ENCODE results near the gene SPATA9.

The SPATA9 gene, protein sequence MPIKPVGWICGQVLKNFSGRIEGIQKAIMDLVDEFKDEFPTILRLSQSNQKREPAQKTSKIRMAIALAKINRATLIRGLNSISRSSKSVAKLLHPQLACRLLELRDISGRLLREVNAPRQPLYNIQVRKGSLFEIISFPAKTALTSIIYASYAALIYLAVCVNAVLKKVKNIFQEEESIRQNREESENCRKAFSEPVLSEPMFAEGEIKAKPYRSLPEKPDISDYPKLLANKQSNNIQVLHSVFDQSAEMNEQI

DNA sequence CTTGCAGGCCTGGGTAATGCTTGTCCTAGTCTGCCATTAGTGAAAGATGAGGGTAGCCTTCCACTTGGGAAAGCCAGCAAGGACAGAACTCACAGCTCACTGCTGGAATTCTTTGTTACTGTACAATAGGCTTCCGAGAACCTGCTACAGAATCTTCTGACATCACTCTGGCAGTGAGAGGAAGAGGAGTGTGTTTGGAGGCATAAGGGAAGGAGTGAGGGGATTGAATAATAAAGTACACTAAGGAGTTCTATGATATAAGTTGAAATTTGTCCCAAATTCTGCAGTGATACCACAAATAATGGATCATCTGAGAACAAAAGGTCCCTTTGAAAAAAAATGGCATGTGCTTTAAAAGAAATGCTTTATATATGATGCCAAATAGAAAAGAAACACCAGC, at the start of gene SPATA9:
SPATA9 (minus strand) TSS at position 101 of the 400 bp plus-strand sequence. CDS start 137 bp downstream, outside the sequence.
- DNase-seq, result no peak

- DNase-seq, result peak; percentile 67
Measured at GRCh38 chr5:95731571-95732554, 49.1 kb upstream of the SPATA9 start.

DNA sequence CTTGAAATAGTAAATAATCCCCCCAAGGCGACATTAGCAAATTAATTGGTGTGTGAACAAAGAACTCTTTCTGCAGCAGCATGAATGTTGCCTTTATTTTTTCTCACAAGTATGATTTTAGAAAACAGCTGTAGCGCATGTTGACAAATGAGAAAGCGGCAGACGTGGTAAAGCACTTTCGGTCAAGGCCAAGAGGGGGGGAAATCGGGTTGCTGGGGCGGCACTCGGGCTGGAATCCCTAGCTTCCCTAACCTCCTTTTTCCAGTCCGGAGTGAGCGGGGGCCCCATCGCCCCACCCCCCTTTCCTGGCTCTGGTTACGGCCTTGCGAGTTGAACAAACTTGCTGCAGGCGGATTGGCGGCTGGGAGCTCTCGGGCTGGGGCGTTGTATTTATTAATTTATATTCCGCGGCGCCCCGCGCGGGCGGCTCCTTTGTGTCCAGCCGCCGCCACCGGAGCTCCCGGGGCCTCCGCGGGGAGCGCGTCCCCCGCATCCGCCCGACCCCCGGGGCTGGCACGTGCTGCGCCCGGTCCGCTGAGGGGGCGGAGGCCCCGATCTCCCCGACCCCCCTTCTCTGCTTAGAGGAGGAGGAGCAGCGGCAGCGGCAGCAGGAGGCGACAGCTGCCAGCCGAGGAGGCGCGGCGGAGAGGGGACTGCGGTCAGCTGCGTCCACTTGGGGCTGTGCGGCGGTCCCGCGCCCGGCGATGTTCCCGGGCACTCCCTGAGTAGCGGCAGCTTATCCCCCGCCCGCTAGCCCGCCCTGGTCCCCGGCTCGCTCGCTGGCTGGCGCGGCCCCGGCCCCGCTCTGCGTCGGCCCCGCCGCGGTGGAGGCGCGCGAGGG, 48.2 kb upstream of the SPATA9 start, which contains the start of gene RHOBTB3:
RHOBTB3 (plus strand) TSS at position 607 of the 841 bp plus-strand sequence. CDS start 347 bp downstream, outside the sequence.
- DNase-seq, result peak; percentile 85

- DNase-seq, result peak; percentile 36
Measured at GRCh38 chr5:95730011-95730700, 47.4 kb upstream of the SPATA9 start.

DNA sequence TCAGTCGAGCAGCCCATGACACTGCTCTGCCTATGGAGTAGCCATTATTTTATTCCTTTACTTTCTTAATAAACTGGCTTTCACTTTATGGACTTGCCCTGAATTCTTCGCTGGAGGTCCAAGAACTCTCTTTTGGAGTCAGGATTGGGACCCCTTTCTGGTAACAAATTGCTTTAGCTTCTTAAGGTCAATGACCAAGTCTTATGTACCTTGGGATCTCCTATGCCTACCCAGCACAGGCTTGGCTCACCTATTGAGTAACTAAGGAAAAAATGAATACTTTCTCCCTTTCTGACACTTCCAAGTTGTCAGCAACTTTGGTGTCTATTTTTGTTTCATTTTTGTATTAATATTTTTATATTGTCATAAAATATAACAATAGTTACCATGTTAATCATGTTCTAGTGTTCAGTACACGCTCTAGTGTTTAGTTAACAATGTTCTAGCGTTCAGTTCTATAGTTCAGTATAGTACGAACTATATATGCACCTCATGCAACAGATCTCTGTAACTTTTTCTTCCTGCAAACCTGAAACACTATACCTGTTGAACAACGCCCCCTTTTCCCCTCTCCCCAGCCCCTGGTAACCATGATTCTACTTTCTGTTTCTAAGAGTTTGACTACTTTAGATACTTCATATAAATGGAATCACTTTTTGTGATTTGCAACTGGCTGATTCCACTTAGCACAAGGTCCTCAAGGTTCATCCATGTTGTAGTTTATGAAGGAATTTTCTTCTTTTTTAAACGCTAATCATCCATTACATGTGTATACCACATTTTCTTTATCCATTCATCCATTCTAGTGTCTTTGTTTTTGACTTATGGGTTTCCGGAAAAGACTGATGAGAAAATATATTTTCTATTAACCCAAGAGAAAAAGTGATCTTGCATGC, 46.6 kb upstream of the SPATA9 start:
- no peak for DNase-seq

DNA sequence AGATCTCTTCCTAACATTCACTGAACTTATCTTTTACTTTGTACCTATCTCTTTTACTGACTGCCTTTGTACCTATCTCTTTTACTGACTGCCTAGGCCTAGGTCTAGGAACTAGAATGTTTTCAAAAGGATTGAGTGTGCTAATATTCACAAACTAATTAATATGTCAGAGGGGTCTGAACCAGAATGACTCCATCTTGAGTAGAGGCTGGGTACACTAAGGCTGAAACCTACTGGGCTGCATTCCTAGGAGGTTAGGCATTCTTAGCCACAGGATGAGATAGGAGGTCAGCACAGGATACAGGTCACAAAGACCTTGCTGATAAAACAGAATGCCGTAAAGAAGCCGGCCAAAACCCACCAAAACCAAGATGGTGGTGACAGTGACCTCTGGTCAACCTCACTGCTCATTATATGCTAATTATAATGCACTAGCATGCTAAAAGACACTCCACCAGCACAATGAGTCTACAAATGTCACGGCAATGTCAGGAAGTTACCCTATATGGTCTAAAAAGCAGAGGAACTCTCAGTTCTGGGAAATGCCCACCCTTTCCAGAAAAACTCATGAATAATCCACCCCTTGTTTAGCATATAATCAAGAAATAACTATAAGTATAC, 45.8 kb upstream of the SPATA9 start:
- DNase-seq, result peak; percentile 89

DNA sequence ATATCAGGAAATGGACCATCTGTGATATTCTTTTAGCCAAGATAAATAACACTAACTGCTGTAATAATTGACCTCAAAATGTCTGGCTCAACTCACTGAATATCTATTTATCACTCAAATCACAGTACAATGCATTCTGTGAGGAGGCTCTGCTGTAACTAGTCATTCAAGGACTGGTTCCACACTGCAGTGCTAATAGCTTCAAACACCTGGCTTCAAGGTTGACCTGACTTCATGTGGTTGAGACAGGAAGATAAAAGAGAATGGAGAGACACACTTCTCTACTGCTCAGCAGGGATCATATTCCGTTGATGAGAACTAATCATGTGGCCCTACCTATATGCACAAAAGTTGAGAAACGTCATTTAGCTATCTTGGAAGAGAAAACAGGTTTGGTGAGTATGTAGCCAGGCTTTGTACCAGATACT, 45.0 kb upstream of the SPATA9 start:
- no peak for DNase-seq

- no peak for DNase-seq
Measured at GRCh38 chr5:95726811-95727763, 44.3 kb upstream of the SPATA9 start.

GRCh38 chr5:95725937-95726810, 43.4 kb upstream of the SPATA9 start:
- DNase-seq, result no peak

DNA sequence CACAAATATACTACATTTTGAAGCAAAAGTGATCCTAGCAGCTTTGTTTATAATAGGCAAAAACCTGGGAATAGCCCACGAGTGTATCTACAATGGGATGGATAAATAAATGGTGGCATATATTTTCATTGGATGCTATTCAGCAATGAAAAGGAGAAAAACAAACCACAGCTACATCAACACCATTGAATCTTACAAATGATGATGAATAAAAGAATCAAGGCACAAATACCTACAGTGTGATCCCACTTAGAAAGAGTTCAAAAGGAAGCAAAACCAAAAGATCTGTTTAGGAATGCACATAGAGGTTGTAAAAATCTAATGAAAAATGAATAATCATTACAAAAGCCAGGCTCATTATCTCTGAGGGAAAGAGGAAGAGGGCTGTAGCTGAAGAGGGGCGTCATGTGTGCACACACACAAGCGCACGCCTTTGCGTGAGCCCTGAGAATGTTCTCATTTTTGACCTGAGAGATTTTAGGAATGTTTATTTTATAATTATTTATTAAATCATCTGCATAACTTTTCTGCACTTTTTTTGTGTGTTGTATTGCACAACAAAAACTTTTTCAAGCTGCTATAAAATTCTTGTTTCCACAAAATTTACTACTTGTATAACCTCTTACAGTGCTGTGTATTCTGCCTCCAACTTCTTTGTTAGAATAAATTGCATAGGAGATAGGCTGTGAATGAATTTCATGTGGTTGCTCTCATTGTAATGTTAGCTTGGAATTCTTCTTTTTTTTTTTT, 42.5 kb upstream of the SPATA9 start:
- DNase-seq, result peak; percentile 53

DNA sequence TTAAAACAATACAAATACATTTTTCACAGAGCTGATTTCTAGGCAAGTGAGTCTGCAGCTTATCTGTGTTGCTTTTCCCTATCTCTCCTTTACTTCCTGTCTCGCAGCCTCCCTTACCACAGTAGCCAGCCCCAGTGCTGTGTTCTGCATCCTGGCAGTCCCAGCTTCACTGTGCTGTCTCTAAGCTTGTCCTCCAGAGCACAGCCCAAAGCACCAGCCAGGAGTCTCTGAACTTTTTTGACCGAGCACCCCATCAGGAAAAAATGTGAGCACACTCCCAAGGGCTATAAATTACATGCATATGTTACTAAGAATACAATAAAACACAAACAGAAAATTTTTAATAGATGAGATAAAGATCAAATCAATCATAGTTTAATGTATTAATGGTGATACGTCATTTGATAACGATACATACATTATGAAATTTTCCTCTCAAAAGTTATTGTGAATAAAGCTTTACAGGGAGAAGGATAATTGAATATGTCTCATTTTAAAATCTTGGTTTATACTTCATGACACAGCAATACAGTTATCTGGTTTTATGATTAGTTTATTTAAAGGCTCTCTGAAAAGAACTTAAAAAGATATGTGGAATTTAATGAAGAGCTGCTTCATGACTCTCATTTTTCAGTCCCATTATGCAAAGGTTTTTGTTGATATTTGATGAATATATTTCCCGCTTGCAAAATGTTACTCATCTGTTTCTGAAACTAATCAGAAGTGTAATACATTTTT, 41.0 kb upstream of the SPATA9 start:
- peak; percentile 83 for DNase-seq

DNA sequence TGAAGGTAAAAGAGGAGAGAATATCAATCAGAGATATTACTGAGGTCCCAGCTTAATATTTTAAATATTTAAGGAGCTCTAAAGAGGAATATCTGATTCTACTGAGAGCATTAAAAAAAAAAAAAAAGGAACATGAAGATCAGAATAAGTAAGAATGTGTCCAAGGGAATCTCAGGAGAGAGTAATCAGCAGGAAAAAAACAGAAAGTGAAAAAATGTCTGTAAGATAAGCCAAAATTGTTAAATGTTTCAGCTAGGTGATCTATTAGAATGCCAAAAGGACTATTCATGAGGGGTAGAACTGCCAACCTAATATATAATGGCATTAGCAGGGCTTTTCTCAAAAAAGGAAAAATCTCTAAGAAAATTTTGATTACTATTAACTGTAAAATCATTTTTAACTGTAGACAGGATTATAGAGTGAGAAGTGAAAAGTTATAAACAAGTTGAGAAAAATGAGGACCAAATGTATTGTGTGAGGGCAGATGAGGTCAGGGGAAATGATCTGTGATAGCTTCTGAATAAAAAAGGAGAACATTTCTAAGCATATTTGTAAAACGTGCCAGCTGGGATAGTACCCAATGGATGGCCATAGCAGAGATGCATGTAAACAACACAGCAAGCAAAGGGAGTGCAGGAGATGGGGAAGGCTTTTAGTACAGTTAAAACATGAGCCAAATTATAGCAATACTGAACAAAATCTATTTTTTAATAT, 38.9 kb upstream of the SPATA9 start:
- DNase-seq, result no peak

GRCh38 chr5:95720094-95720786, 37.4 kb upstream of the SPATA9 start:
- no peak for DNase-seq

- no peak for DNase-seq
Measured at GRCh38 chr5:95718738-95719137, 35.9 kb upstream of the SPATA9 start.

DNA sequence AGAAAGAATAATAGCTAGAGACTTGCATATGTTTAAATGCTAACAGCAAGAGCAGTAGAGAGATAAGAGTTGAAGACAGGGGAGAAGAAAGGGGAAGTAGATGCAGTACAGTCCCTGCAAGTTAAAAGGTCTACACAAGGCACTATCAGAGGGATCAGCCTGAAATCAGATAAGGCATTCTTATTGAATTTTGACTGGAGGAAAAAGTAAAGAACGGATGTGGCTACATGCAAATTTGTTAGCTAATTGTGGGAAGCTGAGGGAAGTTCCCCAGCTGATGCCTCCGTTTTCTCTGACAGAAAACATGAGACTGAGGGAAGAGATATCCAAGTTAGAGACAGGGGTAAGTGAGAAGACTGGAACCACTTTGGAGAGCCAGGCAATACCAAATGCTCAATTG, 35.4 kb upstream of the SPATA9 start:
- DNase-seq, result peak; percentile 79

DNA sequence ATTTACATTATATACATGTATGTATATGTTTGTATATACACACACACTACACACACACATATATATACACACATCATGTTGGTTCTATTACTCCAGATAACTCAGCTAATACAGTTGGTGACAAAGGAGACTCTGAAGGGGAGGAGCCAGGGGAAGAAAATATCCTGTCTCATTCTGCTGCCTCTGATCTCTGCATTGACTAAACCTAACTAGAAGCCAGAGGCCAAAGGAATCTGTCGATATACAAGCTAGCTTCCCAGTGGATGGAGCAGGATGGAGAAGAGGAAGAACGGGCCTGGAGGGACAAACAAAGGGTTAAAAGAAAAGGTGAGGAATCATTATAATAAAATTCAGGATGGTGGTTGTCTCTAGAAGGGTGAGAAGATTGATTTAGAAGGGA, 34.6 kb upstream of the SPATA9 start:
- no peak for DNase-seq
